Thyroid gland (tissue), 4 donors: Measurements from ENCODE around the gene STK32B. TPM values are rescaled to one million over a fixed set of nuclear protein-coding genes. Genes with fewer than 3 reads are reported as not detected.

Source experiments
- DNase-seq, 2 donors: peaks; one replicate each; pipeline ENCODE4 v3.0.0-alpha.2; 2019
- H3K27ac ChIP-seq, 3 donors: fragments of 200-600 bp; sonication (generic); 1 replicate in 2 of 3; 2 replicates in 1 of 3; pipeline ENCODE4 v1.5.1; 2016 to 2019; ENCODE audit warnings: mild to moderate bottlenecking in 1 of 3, moderate library complexity in 1 of 3
- H3K27me3 ChIP-seq: fragments of 200-600 bp; sonication (generic); one replicate; pipeline ENCODE4 v1.5.1; 2019
- H3K36me3 ChIP-seq, 2 donors: fragments of 200-600 bp; sonication (generic); one replicate each; pipeline ENCODE4 v1.5.1; 2016 to 2019
- H3K4me1 ChIP-seq, 2 donors: fragments of 200-600 bp; sonication (generic); one replicate each; pipeline ENCODE4 v1.5.1; 2017 to 2019
- H3K4me3 ChIP-seq, 3 donors: fragments of 200-600 bp; sonication (generic); replicated peaks in 1 of 3; 1 replicate in 2 of 3; 2 replicates in 1 of 3; pipeline ENCODE4 v1.5.1; 2016; ENCODE audit warnings: mild to moderate bottlenecking in 1 of 3
- H3K9me3 ChIP-seq: fragments of 200-600 bp; sonication (generic); one replicate; pipeline ENCODE4 v1.5.1; 2017
- CTCF ChIP-seq, 6 experiments: fragments of 200-600 bp in 3 of 6; fragments of 450-650 bp in 3 of 6; sonication (generic) in 3 of 6; IDR thresholded peaks; one replicate each; pipeline ENCODE4 v1.5.1; 2016 to 2019; ENCODE audit warnings: antibody characterized with exemption in 6 of 6, mild to moderate bottlenecking in 2 of 6, inconsistent platforms in 1 of 6, moderate library complexity in 1 of 6
- POLR2A ChIP-seq, 2 donors: fragments of 450-650 bp; IDR thresholded peaks; one replicate each; pipeline ENCODE4 v1.6.1; 2017; ENCODE audit warnings: antibody characterized with exemption in 2 of 2, mild to moderate bottlenecking in 2 of 2, moderate library complexity in 1 of 2
- WGBS, 2 donors: methylation state at CpG; one replicate each; pipeline ENCODE4 v1.1.5; 2017; 5-methylcytosine and 5-hydroxymethylcytosine counted together
- intact Hi-C: fragments of 100-400 bp; cut with DNase I; formaldehyde crosslinking; loops from one replicate; pipeline ENCODE4 v1.15.1; 2023
- total RNA-seq, 4 donors: library from RNA; depleted of rRNA; stranded (reverse); fragments of >200 nt; gene quantifications; one replicate each; pipeline ENCODE4 v1.2.3, GENCODE V29; 2016

STK32B gene
- total RNA-seq, 4 donors from 2014 or later: 1.9 to 14.8 (median 4.4) TPM

- H3K4me3 ChIP-seq: no peak overlapping the region
- 72 to 82% methylated on average over 3 of the region's 3 CpGs for WGBS, 2 donors
Observed at GRCh38 chr4:5021546-5021945, 29.7 kb upstream of the STK32B start.

GRCh38 chr4:5024673-5025072 is 26.6 kb upstream of the STK32B start:
- Histone ChIP-seq H3K4me3 (no peak overlapping the region), H3K9me3 (no peaks in the 10 kb centered on the region), H3K27me3 (no peaks in the 10 kb centered on the region), H3K27ac (no peak overlapping the region), H3K36me3 (no peaks in the 10 kb centered on the region), H3K4me1 (no peaks in the 10 kb centered on the region)
- intact Hi-C loops: no loop called here
- 66 to 75% methylated on average over 3 to 6 of the region's 6 CpGs for WGBS, 2 donors
- TF ChIP-seq POLR2A (IDR thresholded peaks at IDR 0.05): no peak
- TF ChIP-seq CTCF (IDR thresholded peaks at IDR 0.05): no peak
- peak in 1 of 2 donors; percentile 6 for DNase-seq

More at GRCh38 chr4:5021546-5021945, 29.7 kb upstream of the STK32B start:
- Histone ChIP-seq H3K27ac (no peak overlapping the region), H3K4me1 (peaks cover 0 to 4% of the 10 kb centered on the region in 2 donors), H3K36me3 (no peaks in the 10 kb centered on the region), H3K9me3 (no peaks in the 10 kb centered on the region), H3K27me3 (no peaks in the 10 kb centered on the region)
- TF ChIP-seq POLR2A (IDR thresholded peaks at IDR 0.05) (no peak), CTCF (IDR thresholded peaks at IDR 0.05) (no peak)
- no peak for DNase-seq
- intact Hi-C loops: no loop called here

GRCh38 chr4:5026371-5026770 is 24.9 kb upstream of the STK32B start:
- Histone ChIP-seq H3K4me3 (no peak overlapping the region), H3K4me1 (no peaks in the 10 kb centered on the region), H3K36me3 (no peaks in the 10 kb centered on the region), H3K9me3 (no peaks in the 10 kb centered on the region), H3K27ac (no peak overlapping the region), H3K27me3 (no peaks in the 10 kb centered on the region)
- TF ChIP-seq POLR2A (IDR thresholded peaks at IDR 0.05): no peak
- intact Hi-C loops: no loop called here
- DNase-seq: no peak
- 74 to 84% methylated on average over 3 of the region's 3 CpGs for WGBS, 2 donors

- no peak for DNase-seq
- Histone ChIP-seq H3K4me1 (no peaks in the 10 kb centered on the region), H3K4me3 (no peak overlapping the region), H3K36me3 (no peaks in the 10 kb centered on the region), H3K27ac (no peak overlapping the region), H3K9me3 (no peaks in the 10 kb centered on the region), H3K27me3 (no peaks in the 10 kb centered on the region)
- TF ChIP-seq CTCF (IDR thresholded peaks at IDR 0.05) (no peak), POLR2A (IDR thresholded peaks at IDR 0.05) (no peak)
- intact Hi-C loops: no loop called here
Observed at GRCh38 chr4:5027346-5027745, 23.9 kb upstream of the STK32B start.

GRCh38 chr4:5028480-5028879 is 22.8 kb upstream of the STK32B start:
- Histone ChIP-seq H3K36me3 (no peaks in the 10 kb centered on the region), H3K27me3 (no peaks in the 10 kb centered on the region), H3K9me3 (no peaks in the 10 kb centered on the region), H3K4me3 (no peak overlapping the region), H3K4me1 (no peaks in the 10 kb centered on the region), H3K27ac (no peak overlapping the region)
- 81 to 98% methylated on average over 2 of the region's 2 CpGs for WGBS, 2 donors
- intact Hi-C loops: no loop called here
- no peak for DNase-seq
- TF ChIP-seq POLR2A (IDR thresholded peaks at IDR 0.05) (no peak), CTCF (IDR thresholded peaks at IDR 0.05) (no peak)

- Histone ChIP-seq H3K27ac (no peak overlapping the region), H3K4me3 (no peak overlapping the region), H3K9me3 (no peaks in the 10 kb centered on the region), H3K27me3 (no peaks in the 10 kb centered on the region), H3K4me1 (no peaks in the 10 kb centered on the region), H3K36me3 (no peaks in the 10 kb centered on the region)
- WGBS, 2 donors: 89% methylated on average over 8 of the region's 8 CpGs
- TF ChIP-seq CTCF (IDR thresholded peaks at IDR 0.05): no peak
- TF ChIP-seq POLR2A (IDR thresholded peaks at IDR 0.05): no peak
- no peak for DNase-seq
- intact Hi-C loops: no loop called here
Observed at GRCh38 chr4:5029447-5029846, 21.8 kb upstream of the STK32B start.
